Renal cortical epithelial cell (primary cell): Measurements from ENCODE around the gene ATG4B. TPM values are rescaled to one million over a fixed set of nuclear protein-coding genes. Genes with fewer than 3 reads are reported as not detected.
A peak's percentile ranks its signal among the peaks of the same experiment; 100 is the strongest.

Experiments used
- DNase-seq: peaks from one replicate; pipeline ENCODE4 v3.0.0-alpha.2; 2011; ENCODE audit warnings: low read depth
- total RNA-seq: library from RNA; depleted of rRNA; stranded (reverse); fragments of >200 nt; gene quantifications from 2 replicates; pipeline ENCODE4 v1.2.3, GENCODE V29; 2014

The ATG4B gene
- total RNA-seq, 1 donor from 2014 or later, result 106 TPM

DNA sequence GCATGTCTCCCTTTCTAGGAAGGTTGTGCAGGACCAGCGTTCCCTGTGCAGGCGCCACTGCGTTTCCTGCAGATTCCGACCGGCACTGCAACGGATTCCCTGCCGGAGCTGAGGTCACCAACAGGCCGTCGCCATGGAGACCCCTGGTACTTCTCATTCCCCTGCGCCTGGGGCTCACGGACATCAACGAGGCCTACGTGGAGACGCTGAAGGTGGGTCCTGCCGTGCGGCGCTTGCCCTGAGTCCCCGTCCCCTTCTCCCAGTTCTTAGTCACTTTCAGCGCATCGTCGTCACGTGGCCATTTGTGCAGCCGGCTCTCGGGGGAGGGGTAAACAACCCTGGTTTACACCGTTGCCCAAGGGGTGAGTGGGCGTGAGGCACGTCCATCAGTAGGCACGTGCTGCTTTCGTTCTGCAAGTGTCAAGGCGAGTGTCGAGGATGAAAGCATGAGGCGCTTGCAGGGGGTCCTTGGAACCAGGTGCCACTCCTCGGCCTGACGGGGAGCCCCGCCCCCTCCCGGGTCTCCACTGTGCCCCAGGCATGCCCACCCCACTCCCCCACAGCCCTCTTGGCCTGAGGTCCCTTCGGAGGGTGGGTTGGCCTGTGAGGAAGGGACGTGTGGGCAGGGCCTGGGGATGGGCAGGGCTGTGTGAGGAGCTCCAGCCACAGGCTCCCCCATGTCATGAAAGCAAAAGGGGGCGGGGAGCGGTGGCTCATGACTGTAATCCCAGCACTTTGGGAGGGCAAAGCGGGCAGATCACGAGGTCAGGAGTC lies 29.3 kb downstream of the ATG4B start:
- no peak for DNase-seq

DNA sequence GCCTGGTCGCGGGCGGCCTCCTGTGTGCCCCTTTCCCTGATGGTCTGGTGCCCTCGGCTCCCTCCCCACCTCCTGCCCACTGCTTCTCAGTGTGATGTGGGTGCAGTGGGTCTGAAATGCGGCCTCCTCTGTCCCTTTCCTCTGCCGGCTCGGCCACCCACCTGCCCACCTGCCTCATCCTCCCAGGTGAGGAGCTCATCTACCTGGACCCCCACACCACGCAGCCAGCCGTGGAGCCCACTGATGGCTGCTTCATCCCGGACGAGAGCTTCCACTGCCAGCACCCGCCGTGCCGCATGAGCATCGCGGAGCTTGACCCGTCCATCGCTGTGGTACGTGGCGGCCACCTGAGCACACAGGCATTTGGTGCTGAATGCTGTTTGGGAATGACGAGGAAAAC lies 30.9 kb downstream of the ATG4B start:
- DNase-seq, result no peak

DNA sequence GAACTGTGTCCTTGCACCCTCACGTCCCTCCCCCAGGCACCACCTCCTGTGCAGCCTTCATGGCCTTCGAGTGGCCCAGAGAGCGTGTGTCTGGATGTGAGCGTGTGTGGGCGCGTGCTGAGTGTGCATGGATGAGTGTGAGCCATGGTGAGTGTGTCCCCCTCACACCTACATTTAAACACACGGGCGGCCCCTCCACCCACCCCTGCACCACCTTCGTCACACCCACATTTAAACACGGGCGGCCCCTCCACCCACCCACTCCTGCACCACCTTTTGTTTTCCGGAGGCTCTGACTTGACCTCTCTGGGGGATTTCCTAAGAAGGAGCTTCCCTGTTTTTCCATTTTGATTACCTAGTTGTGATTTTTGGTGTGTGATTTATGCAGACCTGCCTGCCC lies 31.3 kb downstream of the ATG4B start:
- no peak for DNase-seq

DNA sequence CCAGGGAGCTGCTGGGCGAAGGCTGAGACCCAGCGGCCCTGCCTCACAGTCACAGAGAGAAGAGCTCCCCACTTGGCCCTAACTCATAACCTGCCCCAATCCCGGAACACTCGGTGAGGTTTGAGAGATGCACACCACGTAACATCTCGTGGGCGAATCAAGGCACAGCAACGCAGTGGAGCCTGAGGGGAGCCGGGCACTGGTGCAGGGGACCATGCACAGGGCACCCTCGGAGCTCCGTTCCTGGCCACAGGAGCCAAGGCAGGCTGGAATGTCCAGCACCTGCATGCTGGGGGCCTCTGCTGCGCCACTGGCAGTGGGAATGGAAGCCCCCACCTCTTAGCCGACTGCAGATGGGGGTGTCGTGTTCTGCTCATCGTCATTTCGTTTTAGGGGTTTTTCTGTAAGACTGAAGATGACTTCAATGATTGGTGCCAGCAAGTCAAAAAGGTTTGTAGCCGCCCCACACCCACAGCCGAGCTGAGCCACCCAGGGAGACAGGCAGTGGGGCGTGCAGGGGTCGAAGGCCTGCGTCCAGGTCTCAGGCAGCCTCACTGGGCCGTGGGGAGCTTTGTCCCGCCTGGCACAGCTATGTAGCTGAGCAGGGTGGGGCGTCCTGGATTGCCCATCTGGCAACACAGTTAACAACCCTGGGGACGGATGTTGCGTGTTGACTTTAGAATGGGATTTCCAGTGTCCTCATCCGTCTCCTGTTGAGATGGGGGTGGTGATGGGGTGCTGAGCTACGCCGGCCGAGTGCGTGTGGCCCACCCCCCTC lies 33.0 kb downstream of the ATG4B start:
- DNase-seq, result no peak

DNA sequence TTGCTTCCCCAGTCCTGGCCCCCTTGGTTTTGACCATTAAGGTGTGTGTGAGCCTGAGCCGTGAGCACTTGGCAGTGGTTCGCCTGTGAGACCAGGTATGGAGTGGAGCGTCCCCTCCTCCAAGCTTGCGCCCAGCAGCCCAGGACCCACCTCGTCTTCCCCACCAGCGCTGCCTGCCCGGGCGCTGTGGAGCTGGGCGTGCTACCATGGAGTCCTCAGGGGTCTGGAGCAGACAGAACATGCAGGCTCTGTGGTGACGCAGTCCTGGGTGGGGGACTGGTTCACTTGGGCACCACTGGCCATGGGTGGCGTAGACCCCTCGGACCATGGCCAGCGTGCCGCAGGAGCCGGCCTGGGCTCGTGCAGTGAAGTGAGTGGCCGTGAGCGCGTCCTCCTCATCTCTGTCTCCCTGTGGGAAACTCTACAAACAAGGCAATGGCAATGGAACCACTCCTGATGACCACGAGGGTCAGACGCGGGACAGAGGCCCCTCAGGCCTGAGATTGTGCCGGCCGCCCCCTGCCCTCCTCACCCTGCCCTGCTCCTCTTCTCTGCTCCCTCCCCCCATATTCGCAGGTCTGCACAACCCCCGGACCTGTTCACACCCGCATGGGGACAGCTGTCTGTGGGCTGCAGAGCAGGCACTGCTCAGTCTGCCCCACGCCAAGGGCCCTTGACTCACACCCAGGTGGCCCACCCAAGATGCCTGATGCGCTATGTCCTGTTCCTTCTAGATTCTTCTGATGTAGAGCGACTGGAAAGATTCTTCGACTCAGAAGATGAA lies 34.2 kb downstream of the ATG4B start:
- no peak for DNase-seq

DNA sequence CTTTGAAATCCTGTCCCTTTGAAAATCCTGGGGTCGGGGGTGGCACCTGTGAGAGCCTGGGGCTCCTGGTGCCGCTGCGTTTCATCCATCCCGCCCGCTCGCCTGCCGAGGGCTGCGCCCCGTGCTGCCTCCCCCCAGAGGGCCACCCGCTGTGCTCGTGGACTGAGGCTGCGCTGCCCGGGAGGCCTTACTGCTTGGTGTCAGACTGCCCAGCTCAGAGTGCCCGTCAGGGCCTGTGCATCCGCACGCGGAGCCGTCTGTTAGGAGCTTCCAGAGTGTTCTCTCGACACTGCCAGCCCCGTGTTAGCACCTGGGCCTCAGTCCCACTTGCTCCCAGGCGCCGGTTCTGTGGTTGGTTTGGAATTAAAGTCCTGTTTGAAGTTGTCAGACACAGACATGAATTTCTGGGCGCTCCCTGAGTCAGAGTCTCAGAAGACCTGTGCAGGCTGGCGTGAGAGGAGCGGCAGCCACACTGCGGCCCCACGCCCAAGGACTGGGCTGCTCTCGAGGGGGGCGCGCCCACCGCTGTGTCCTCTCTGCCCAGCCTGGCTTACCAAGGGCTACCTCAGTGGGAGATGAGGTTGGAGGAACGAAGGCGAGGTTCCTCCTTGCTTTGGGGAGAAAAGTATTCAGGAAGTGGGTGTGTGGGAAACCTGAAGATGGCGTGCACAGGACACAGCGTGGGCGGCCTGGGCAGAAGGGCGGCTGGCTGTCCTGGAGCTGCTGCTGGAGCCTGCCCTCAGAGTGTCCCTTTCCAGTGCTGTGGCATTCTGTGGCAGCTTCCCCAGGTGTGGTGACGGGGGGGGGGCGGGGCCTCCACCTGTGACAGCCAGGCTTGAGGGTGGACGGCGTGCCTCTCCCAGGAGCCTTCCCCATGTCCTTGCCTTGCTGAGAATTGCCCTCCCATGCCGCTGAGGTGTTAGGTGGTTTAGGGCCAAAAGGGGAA lies 35.0 kb downstream of the ATG4B start:
- no peak for DNase-seq

DNA sequence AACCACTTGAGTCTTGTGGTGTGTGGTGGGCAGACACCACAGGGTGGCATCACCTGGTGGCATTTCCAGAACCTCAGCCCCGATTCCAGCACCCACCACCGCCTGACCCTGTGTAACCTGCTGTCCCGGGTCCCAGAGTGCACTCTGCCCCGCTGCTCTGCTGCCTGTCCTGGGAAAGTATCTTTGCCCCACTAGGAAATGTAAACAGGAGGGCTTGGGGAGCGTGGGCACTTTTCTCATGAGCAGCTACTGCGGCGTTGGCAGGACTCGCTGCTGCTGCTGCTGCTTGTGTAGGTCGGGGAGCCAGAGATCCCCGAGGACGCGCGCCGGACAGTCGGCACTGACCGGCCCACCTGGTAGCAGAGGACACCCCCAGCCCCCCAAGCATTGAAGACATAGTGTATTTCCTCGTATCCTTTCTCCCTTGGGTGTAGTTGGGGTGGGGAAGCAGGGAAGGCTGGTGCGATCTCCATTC lies 35.7 kb downstream of the ATG4B start:
- no peak for DNase-seq

DNA sequence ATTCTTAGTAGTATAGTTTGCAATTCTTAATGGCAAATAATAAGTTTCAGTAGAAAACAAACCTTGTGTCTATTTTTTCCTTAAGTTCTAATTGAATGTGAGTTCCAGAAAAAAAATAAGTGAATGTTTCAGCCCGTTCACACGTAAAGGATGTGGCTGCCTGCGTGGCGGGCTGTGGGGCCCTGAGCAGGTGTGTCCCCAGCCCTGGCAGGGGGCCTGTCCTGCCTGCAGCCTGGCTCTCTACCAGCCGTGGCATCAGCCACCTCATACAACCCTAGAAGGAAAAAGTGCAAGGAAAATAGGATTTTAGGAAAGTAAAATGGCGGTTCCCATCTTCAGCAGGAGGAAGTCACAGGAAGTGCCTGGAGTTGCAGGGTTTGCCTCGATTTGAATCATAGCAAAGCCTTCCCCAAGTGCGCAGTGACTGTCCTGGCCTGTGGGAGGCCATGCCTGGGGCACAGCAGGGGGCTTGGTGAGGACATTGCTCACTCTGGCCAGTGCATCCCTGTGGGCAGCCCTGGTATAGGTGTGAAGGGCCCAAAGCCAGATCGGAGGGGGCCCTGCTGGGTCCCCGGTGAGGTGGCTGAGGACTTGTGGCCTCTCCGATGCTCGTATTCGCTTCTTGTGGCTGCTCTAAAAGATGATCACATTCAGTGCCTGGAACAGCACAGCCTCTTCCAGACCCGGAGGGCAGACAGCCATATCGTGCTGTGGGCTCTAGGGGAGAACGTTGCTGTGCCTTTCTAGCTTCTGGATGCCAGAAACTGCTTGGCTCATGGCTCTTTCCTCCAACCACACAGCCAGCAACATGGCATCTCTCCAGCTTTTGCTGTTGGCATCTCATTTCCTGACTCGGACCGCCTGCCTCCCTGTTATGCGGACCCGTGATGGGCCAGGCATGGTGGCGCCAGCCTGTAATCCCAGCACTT lies 36.6 kb downstream of the ATG4B start:
- no peak for DNase-seq

DNA sequence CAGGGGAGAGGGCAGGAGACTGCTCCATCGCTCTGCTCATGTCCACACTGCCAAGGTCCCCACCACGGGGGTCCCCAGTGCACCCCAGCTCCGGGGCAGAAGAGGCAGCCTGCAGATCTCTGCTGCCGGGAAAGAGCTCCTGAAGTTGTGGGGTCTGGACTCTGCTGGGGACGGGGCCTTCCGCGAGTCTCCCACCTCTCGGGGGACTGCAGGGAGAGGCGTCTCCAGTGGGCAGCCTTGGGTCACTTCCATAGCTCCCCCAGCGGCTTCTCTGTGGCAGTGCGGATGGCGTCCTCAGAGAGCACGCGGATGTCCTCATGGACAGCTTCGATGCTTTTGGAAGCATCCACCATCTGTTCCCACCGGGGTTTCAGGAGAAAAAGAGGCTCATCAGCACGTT lies 38.4 kb downstream of the ATG4B start:
- no peak for DNase-seq

DNA sequence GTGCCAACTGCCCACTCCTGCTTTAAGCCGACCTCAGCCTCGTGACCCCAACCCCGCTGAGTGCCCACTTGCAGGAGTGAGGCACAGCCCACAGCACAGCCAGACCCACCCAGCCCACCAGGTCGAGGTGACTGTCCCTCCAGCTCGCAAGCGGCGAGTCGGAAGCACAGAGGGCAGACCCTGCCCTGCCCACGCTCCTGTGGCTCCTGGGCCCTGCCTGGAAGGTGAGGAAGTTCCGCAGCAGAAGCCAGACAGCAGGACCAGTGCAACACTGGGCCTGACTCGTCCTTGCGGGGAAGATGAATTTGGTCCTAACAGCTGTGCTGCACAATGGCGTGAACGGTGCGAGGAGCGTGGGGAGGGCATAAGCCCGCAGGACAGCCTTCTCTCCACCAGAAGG lies 39.2 kb downstream of the ATG4B start:
- no peak for DNase-seq

DNA sequence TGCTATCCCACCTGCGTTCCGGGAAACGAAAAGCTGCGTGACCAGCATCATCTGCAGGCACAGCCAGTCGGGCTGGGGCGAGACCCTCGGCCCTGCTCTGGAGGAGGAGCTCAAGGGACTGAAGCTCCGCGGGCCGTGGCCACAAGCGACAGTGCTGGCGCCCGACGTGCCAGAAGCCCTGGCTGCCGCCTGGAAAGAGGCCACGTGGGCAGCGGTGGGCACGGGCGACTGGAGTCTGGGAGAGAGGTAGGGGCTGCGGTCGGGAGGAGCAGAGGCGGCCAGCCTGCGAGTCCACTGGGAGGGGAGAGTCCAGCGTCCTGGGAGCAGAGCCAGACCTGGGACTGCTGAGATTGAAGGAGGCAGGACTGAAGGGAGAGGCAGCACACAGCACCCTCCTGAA lies 39.9 kb downstream of the ATG4B start:
- no peak for DNase-seq

DNA sequence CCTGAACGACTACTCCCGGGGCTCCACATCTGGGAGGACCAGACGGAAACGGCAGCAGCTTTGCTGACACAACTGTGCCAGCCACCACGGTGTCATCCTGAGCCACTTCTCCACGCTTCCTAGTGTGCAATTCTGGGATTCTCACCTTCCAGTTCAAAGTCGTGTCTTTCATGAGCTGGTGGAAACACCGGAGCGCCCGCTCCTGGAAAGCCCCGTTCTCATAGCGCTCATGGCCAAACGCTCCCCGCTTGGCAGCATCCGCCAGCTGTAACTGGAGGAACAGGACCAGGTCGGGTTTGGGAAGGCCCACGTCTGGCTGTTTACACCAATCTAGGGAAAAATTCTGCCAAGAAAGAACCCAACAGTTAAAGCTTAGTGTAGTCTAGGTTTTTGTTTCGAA lies 40.8 kb downstream of the ATG4B start:
- no peak for DNase-seq

DNA sequence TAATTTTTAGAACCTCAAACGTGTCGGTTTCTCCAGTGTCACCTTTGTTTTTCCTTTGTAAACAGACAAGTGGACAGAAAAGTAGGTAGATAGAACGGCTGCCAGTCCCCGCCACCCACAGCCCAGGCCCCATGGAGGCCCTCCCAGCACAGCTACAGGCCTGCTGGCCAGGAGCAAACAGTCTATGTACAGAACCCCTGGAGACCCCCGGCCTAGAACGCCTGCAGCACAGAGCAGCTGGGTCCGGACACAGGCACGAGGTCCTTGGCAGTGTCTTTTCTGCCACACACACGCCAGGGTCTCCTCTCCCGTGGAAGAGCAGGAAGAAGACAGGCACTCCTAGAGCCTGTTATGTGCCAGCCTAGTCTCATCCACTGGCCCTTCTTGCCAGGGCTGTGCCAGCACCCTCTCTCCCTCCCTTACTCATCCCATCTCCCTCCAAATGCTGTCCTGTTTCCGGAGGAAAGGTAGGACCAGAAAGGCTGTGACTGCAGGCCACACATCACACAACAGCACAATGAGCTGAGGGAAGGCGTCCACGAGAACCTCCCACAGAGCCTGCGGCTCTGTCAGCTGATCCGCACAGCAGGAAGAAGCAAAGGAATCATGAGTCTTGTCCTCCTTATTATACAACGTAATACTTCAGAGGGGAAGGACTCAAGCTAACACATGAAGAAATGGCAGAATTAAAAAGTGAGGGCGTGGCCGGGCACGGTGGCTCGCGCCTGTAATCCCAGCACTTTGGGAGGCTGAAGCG lies 41.5 kb downstream of the ATG4B start:
- DNase-seq, result no peak

DNA sequence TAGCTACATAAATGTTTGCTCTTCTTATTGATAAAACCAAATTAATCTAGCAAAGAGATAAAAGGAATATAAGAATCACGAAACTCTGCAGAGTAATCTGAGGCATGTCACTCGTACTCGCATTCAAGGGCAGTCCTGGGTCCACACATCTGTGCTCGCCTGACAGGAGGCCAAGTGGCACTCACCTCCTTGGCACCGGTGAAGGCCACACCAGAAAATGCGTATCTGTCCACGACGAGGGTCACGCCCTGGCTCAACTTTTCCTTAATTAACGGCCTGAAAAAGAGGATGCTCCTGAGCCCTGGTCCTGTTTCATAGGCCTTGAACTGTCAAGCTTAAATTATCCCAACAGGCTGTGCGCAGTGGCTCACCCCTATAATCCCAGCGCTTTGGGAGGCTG lies 42.6 kb downstream of the ATG4B start:
- DNase-seq, result no peak

DNA sequence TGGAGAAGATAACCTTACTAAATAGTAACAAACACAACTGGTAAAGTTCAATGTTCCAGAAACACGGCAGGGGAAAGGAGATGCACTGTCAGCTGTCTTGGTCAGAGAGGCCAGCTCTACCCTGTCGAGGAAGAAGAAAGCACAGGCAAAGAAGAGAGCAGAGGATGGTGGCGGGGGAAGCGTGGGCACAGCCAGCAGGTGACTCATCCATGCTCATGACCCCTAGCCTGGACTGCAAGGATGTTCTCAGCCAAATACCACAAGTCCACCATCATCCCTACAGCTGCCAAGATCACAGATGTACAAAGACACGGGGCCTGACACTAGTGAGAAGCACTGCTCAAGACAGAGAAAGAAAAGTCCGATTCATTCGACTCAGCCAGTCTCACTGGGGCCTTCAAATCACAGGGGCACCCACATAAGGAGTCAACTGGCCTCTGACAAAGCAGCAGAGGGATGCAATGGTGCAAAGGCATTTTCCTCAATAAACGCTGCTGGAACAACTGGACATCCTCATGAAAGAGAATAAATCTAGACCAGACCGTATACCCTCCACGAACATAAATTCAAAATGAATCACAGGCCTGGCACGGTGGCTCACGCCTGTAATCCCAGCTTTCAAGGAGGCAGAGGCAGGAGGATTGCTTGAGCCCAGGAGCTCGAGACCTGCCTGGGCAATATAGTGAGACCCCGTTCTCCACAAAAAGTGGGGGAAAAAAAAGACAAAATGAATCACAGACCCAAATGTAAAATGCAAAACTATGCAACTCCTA lies 43.5 kb downstream of the ATG4B start:
- DNase-seq, result peak; percentile 92

DNA sequence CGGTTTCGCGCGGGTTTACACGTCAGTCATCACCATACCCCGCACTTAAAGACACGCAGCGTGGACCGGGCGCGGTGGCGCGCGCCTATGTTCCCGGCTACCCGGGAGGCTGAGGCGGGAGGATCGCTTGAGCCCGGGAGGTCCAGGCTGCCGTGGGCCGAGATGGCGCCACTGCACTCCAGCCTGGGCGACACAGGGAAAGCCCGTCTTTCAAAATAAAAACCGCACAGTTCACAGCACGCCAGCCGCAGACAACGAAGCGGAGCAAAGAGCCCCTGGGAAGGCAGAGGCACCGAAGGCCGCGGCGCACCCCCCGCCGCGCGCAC lies 48.8 kb downstream of the ATG4B start:
- no peak for DNase-seq

DNA sequence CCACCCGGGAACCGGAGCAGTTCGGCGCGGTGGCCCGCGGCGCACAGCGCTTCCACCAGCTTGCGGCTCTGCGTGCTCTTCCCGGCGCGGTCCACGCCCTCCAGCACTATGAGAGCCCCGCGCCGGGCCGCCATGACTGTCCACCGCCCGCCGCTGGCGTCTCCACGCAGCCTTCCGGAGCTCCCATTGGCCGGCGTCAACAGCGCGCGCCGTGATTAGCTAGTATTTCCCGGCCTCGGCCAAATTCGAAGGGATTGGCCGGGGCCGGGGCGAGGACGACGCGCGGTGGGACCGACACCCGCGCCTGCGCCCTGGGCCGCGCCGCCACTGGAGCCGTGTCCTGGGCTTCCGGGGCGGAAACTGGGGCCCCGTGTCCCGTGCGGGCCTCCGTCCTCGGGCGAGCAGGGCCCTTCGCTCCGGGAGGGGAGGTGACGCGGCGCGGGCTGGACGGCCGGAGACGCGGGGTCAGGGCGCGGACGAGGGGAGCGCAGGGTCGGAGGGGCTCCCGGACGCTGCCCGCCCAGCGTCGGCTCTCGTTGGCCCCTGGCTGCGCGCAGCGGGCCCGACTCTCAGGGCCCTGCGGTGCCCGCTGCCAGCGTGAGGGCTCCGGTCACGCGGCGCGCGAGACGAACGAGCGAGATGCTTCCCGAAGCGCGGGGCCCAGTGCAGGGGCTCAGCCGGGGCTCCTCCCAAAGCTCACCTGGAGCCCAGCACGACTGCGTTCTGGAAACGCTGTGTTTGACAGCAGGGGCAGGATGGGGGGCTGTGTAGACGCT lies 49.3 kb downstream of the ATG4B start, which contains the start of gene DTYMK:
Gene DTYMK, minus strand, starts transcription at position 166 of the 776 bp plus-strand sequence. Its CDS starts 32 bp downstream, at position 134.
- peak; percentile 76 for DNase-seq

DNA sequence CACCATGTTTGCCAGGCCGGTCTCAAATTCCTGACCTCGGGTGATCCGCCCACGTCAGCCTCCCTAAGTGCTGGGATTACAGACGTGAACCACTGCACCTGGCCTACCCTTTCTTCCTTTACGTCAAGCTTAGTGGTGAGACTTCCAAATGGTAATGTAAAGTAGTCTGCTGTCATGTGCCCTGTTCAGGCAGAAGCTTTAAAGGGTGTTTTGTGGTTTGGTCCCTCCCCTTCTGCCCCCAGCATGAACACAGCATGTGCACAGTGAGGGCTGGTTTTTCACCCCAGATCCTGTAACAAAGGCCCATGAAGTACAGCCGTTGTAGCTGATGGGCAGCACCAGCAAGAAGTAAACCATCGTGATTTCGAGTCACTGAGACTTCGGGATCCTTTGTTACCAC lies 51.8 kb downstream of the ATG4B start:
- DNase-seq, result no peak
